HG03378 (cell line): ENCODE data around the gene TRMT2A.
"Not testable (repeated sequence)": the region's sequence is repeated elsewhere in the genome, so short reads cannot be mapped to it uniquely, and the experiment has no call there.

Source experiments
- ATAC-seq: cut with Tn5 transposase; IDR thresholded peaks from one replicate; pipeline ENCODE4 v1.9.1; 2021; ENCODE audit warnings: mild to moderate bottlenecking, moderate library complexity; ENCODE audit not compliant: unreplicated experiment

The TRMT2A gene

GRCh38 chr22:20089226-20089976 lies 27.6 kb downstream of the TRMT2A start:
- ATAC-seq = no peak

GRCh38 chr22:20088263-20088648 lies 28.8 kb downstream of the TRMT2A start:
- no peak for ATAC-seq

GRCh38 chr22:20087319-20088262 lies 29.4 kb downstream of the TRMT2A start:
- no peak for ATAC-seq

GRCh38 chr22:20086763-20087162 lies 30.3 kb downstream of the TRMT2A start:
- no peak for ATAC-seq

- no peak for ATAC-seq
Measured at GRCh38 chr22:20086101-20086599, 30.9 kb downstream of the TRMT2A start.

- no peak for ATAC-seq
Measured at GRCh38 chr22:20085651-20086050, 31.4 kb downstream of the TRMT2A start.

- ATAC-seq = no peak
Measured at GRCh38 chr22:20084547-20085413, 32.2 kb downstream of the TRMT2A start.

- no peak for ATAC-seq
Measured at GRCh38 chr22:20083891-20084546, 33.0 kb downstream of the TRMT2A start.

GRCh38 chr22:20083157-20083890 lies 33.7 kb downstream of the TRMT2A start:
- ATAC-seq = no peak

GRCh38 chr22:20080776-20081654 lies 36.0 kb downstream of the TRMT2A start:
- no peak for ATAC-seq

GRCh38 chr22:20080445-20080775 lies 36.6 kb downstream of the TRMT2A start:
- ATAC-seq = peak; percentile 46

GRCh38 chr22:20079745-20080444 lies 37.1 kb downstream of the TRMT2A start, which contains the start of gene DGCR8:
TSS of gene DGCR8 (plus strand) at chr22:20080241. CDS start at chr22:20085964, 5,723 bp downstream.
- ATAC-seq = peak; percentile 36

GRCh38 chr22:20076627-20077172 lies 40.3 kb downstream of the TRMT2A start:
- ATAC-seq = no peak

- ATAC-seq = no peak
Measured at GRCh38 chr22:20071524-20071972, 45.5 kb downstream of the TRMT2A start.

- no peak for ATAC-seq
Measured at GRCh38 chr22:20069331-20070042, 47.5 kb downstream of the TRMT2A start.

GRCh38 chr22:20068640-20069039 lies 48.4 kb downstream of the TRMT2A start:
- ATAC-seq = no peak

- not testable (repeated sequence) for ATAC-seq
Measured at GRCh38 chr22:20067384-20067682, 49.7 kb downstream of the TRMT2A start.
